Smooth muscle cell (in vitro differentiated cells): ENCODE measurements around the gene MFN2. TPM values are rescaled to one million over a fixed set of nuclear protein-coding genes. Genes with fewer than 3 reads are reported as not detected.

Experiments used
- DNase-seq: peaks from one replicate; lab custom pipeline; 2025; ENCODE audit not compliant: unreplicated experiment; lab: John Stamatoyannopoulos, UW
- H2AFZ ChIP-seq: fragments of 200-600 bp; sonication (generic); 2 replicates; pipeline ENCODE4 v1.6.0; 2016; ENCODE audit warnings: antibody characterized with exemption, low read depth, mild to moderate bottlenecking
- H3F3A ChIP-seq: fragments of 200-600 bp; sonication (generic); 2 replicates; pipeline ENCODE4 v1.6.0; 2017; ENCODE audit warnings: antibody characterized with exemption, low read depth
- H3K27ac ChIP-seq: fragments of 200-600 bp; sonication (generic); 2 replicates; pipeline ENCODE4 v1.5.1; 2016; ENCODE audit warnings: low read depth, mild to moderate bottlenecking
- H3K27me3 ChIP-seq: fragments of 200-600 bp; sonication (generic); 2 replicates; pipeline ENCODE4 v1.6.1; 2016; ENCODE audit warnings: low read depth, mild to moderate bottlenecking
- H3K36me3 ChIP-seq: fragments of 200-600 bp; sonication (generic); 2 replicates; pipeline ENCODE4 v1.5.1; 2016; ENCODE audit warnings: low read depth
- H3K4me1 ChIP-seq: fragments of 200-600 bp; sonication (generic); 2 replicates; pipeline ENCODE4 v1.5.1; 2016; ENCODE audit warnings: low read depth
- H3K4me2 ChIP-seq: fragments of 200-600 bp; sonication (generic); 2 replicates; pipeline ENCODE4 v1.6.0; 2016; ENCODE audit warnings: mild to moderate bottlenecking
- H3K4me3 ChIP-seq: fragments of 200-600 bp; sonication (generic); 2 replicates; pipeline ENCODE4 v1.5.1; 2016; ENCODE audit warnings: mild to moderate bottlenecking
- H3K79me2 ChIP-seq: fragments of 200-600 bp; sonication (generic); 2 replicates; pipeline ENCODE4 v1.6.0; 2016; ENCODE audit warnings: low read depth, mild to moderate bottlenecking
- H3K9ac ChIP-seq: fragments of 200-600 bp; sonication (generic); 2 replicates; pipeline ENCODE4 v1.6.0; 2016; ENCODE audit warnings: low read depth
- H3K9me3 ChIP-seq: fragments of 200-600 bp; sonication (generic); replicated peaks from 2 replicates; pipeline ENCODE4 v1.5.1; 2016; ENCODE audit warnings: low read depth
- H4K20me1 ChIP-seq: fragments of 200-600 bp; sonication (generic); 2 replicates; pipeline ENCODE4 v1.6.0; 2016; ENCODE audit warnings: low read depth
- CTCF ChIP-seq: fragments of 200-600 bp; sonication (generic); IDR thresholded peaks from 2 replicates; pipeline ENCODE4 v1.5.1; 2017; ENCODE audit warnings: borderline replicate concordance, mild to moderate bottlenecking, antibody characterized with exemption; ENCODE audit not compliant: insufficient read depth, poor library complexity, severe bottlenecking
- WGBS: methylation state at CpG from one replicate; pipeline ENCODE4 v1.1.7; 2016; ENCODE audit warnings: low lambda C conversion rate; 5-methylcytosine and 5-hydroxymethylcytosine counted together
- polyA plus RNA-seq: library from polyadenylated mRNA; unstranded; fragments of >200 nt; fragmentation: Nextera tagmentation; extraction: Ambion mirVana; gene quantifications from 2 replicates; pipeline ENCODE4 v1.2.1, GENCODE V29; 2016
- total RNA-seq: library from RNA; depleted of rRNA; stranded (reverse); fragments of >200 nt; gene quantifications from 2 replicates; pipeline ENCODE4 v1.2.3, GENCODE V29; 2014

Gene MFN2
- total and polyA plus RNA-seq, 2 experiments from 2014 or later = 30.0 to 39.7 TPM

GRCh38 chr1:11991969-11992676 is 11.9 kb downstream of the MFN2 start:
- no peak overlapping the region for H2AFZ ChIP-seq
- H3F3A ChIP-seq = no peaks in the 10 kb centered on the region
- no peak overlapping the region for H3K4me3 ChIP-seq
- peaks cover 6% of the 10 kb centered on the region for H3K79me2 ChIP-seq
- H3K9ac ChIP-seq = no peak overlapping the region
- TF ChIP-seq CTCF = no peak
- no peaks in the 10 kb centered on the region for H3K9me3 ChIP-seq
- no peaks in the 10 kb centered on the region for H3K27me3 ChIP-seq
- H3K36me3 ChIP-seq = peaks cover 4% of the 10 kb centered on the region
- no peaks in the 10 kb centered on the region for H3K4me1 ChIP-seq
- DNase-seq = no peak
- WGBS = 98% methylated on average over 16 of the region's 16 CpGs
- H3K4me2 ChIP-seq = no peak overlapping the region
- no peak overlapping the region for H3K27ac ChIP-seq
- peaks cover 40% of the 10 kb centered on the region for H4K20me1 ChIP-seq

- Histone ChIP-seq H3K27me3 (no peaks in the 10 kb centered on the region), H3K4me1 (no peaks in the 10 kb centered on the region), H2AFZ (no peak overlapping the region), H3K27ac (no peak overlapping the region), H3K4me3 (no peak overlapping the region), H3K4me2 (no peak overlapping the region), H3K36me3 (peaks cover 12% of the 10 kb centered on the region), H3F3A (no peaks in the 10 kb centered on the region), H3K79me2 (no peaks in the 10 kb centered on the region), H3K9me3 (no peaks in the 10 kb centered on the region), H3K9ac (no peak overlapping the region), H4K20me1 (no peaks in the 10 kb centered on the region)
- TF ChIP-seq CTCF = no peak
- WGBS = 97% methylated on average over 5 of the region's 5 CpGs
- DNase-seq = no peak
Measured at GRCh38 chr1:11997081-11997850, 17.0 kb downstream of the MFN2 start.

GRCh38 chr1:11998636-11999035 is 18.4 kb downstream of the MFN2 start:
- H3F3A ChIP-seq = no peaks in the 10 kb centered on the region
- DNase-seq = no peak
- no peak overlapping the region for H3K9ac ChIP-seq
- H3K27me3 ChIP-seq = no peaks in the 10 kb centered on the region
- H3K27ac ChIP-seq = no peak overlapping the region
- no peak overlapping the region for H2AFZ ChIP-seq
- no peak overlapping the region for H3K4me3 ChIP-seq
- no peaks in the 10 kb centered on the region for H3K9me3 ChIP-seq
- no peaks in the 10 kb centered on the region for H3K4me1 ChIP-seq
- H3K79me2 ChIP-seq = no peaks in the 10 kb centered on the region
- peaks cover 15% of the 10 kb centered on the region for H3K36me3 ChIP-seq
- no peaks in the 10 kb centered on the region for H4K20me1 ChIP-seq
- no peak overlapping the region for H3K4me2 ChIP-seq
- TF ChIP-seq CTCF = no peak
- 88% methylated on average over 5 of the region's 5 CpGs for WGBS
